Measurements from ENCODE around the gene FBXW11.

DNA sequence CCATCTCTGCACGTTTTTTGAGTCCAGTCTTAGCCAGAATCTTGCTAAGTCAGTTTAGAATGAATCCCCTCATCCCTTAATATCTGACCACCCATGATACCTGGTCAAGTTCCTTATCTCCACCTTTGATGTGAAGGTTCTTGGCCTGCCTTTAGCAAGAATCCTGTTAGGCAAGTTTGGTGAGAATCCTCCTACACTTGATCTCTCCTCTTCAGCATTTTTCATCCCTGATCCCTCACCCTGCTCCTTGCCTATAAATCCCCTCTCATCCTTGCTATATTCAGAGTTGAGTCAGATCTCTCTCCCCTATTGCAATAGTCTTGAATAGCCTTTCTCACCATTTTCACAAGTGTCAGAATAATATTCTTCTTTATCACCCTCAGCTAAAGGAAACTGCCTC, 189.8 kb downstream of the FBXW11 start:
- TF ChIP-seq, protein P1, sequence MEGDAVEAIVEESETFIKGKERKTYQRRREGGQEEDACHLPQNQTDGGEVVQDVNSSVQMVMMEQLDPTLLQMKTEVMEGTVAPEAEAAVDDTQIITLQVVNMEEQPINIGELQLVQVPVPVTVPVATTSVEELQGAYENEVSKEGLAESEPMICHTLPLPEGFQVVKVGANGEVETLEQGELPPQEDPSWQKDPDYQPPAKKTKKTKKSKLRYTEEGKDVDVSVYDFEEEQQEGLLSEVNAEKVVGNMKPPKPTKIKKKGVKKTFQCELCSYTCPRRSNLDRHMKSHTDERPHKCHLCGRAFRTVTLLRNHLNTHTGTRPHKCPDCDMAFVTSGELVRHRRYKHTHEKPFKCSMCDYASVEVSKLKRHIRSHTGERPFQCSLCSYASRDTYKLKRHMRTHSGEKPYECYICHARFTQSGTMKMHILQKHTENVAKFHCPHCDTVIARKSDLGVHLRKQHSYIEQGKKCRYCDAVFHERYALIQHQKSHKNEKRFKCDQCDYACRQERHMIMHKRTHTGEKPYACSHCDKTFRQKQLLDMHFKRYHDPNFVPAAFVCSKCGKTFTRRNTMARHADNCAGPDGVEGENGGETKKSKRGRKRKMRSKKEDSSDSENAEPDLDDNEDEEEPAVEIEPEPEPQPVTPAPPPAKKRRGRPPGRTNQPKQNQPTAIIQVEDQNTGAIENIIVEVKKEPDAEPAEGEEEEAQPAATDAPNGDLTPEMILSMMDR (conservative IDR thresholded peaks at IDR 0.05; ENCODE audit: low read depth, low read length): no peak
- TF ChIP-seq EZH2 (IDR thresholded peaks at IDR 0.05; ENCODE audit: low read length, unreplicated experiment): no peak

Measured in PC-3 (cell line).